ENCODE results near the gene SPRED2.
A peak's percentile ranks its signal among the peaks of the same experiment; 100 is the strongest.

SPRED2 gene

DNA sequence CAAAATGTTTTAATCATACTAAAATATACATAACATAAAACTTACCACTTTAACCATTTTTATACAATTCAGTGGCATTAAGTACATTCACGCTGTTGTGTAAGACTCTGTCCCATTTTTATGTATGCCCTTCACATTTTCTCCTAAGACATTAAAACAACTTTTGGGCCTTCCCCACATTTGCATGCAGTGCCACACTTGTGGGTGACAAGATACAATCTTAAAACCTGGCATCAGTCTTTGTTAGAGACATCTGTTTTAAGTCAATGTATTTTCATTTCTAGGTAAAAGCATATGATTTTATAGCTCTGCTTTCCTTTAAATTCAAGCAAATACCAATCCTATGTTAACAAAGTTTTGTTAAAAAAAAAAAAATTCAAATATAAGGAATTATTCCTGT is 17.3 kb downstream of the SPRED2 start:
- DNase-seq (ENCODE audit: low read depth) = no peak

DNA sequence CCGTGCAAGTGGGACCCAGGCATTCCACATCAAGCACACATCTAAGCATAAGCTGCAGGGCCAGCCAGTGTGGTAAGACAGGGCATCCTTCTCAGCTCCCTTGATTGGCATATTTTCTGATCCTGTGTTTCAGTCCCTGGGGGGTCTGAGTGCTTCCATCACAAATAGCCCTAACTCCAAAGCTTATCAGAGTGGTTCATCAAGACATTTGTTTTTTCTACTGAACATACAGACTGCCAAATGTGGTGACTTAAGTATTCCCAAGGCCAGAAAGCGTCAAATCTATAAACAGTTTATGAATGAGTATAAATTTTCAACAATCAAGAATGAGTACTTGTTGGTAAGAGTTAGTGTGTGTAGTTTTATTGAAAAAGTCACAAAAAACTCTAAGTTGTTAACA is 18.8 kb downstream of the SPRED2 start:
- DNase-seq (ENCODE audit: low read depth) = no peak

DNA sequence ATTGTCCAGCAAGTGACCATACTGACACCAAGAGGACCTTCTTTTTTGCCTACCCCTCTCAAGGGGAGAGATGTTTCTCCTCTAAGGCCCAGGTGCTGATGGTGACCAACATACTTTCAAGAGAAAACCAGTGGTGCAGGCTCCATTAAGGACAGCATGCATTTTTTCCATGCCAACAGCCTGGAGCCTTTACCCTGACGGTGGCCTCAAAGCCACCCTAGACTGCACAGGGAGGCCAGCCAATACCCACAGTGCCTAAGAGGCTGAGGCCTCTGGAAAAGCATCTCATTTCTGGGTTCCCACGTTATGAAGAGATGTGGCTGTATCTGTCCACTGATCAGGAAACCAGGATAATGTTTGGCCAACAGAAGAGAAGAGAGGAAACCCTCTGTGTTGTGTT is 19.3 kb downstream of the SPRED2 start:
- DNase-seq (ENCODE audit: low read depth) = no peak

DNA sequence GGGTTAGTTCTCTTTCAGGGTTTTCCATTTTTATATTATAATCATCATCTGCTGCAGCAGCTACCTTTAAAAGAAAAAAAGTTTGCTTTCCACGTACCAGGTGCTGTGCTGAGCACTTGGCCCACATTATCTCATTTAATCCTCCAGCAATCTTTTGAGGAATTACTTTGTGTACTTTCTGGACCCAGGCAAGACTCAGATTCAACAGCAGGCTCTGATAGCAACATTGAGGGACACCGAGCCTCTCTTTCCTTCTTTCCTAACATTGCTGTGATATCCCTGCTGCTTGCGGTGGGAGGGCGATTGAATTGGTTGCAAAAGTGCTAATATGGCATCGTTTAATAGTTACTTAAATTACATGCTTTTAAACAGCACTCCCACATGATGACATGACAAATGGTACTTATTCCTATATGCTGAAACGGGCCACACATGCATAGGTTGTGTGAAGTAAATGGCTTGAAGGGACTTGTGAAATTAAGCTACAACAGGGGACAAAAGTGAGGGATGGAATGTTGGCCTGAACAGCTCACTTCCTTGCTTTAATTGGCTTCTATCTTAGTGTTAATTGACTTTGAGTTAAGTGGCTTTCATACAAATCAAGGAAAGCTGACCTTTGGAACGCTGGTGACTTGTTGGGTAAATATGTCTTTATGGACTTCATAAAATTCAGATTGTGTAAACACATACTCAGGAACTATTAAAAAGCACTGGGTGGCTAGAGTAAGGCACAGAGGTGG is 21.2 kb downstream of the SPRED2 start:
- DNase-seq (ENCODE audit: low read depth) = no peak

DNA sequence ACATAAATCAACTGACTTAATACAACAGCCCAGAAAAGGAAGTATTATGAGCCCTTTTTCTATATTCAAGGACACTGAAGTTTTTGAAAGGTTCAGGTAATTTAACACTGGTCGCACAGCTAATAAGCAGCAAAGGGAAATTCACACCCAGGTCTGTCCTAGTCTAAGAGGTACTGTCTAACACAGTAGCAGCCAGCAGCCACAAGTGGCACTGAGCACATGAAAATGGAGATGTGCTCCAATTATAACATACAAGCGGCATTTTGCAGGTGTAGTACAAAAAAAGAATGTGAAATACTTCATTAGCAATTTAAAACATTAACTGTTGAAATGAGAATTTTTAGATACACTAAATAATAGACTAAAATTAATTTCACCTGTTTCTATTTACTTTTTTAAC is 23.4 kb downstream of the SPRED2 start:
- DNase-seq (ENCODE audit: low read depth) = no peak

DNA sequence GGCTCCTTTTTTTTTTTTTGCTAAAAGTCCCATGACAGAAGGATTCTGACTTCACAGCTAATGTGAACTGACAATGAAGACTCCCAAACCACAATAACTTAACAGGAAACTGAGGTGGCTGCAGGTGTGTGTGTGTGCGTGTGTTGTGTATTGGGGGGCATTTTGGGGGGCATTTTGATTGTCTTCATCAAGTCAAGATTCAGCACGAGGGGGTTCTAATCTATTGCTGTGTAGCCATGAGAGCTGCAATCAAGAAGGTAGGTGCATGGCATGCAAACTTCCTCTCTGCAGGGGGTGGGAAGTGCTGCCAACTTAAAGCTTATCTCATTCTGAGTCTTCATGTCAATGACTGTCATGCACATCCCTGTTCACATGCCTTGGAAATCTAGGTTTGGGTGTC is 25.2 kb downstream of the SPRED2 start:
- DNase-seq (ENCODE audit: low read depth) = no peak

DNA sequence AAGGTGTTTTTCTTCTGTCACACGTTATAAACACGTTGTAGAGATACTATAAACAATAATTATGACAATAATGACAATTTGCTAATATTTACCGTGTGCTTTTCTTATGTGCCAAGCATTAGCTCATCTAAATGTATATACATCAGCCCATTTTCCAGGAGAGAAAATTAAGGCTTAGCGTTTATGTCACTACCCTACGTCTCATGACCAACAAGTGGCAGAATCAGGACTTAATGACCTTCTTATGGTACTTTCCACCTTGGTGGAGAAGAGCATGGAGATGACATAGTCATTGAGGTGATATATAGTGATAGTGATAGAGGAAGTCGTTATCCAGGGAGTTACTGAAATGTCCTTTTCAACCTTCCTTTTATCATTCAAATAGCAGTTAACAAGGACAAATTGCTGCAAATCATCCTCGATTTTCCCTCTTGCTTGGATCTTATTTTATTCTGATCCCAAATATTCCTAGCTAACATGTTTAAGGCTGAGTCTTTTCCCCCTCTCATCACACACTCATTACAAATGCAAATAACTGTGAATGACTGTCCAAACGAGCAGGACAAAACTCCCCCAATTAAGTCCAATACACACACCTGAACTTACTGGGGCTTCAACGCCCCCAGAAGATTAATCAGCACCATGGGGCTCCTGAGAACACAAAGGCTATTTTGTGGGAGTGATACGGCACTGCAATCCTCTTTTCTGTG is 27.3 kb downstream of the SPRED2 start:
- DNase-seq (ENCODE audit: low read depth) = no peak

DNA sequence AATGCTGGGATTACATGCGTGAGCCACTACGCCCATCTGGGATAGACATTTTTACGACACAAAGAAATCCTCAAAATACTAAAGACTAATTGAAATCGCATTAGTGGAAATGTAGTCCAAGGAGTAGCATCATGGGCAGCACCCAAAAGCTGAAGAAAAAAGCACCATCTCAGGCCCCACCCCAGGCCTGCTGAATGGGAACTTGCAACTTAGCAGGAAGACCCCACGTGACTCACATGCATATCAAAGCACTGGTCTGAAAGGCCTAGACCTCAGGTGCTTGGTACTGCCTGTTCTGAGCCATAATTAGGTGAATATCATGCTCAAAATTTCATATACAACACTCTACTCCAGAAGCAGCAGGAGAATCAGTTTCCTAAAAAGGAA is 28.9 kb downstream of the SPRED2 start:
- no peak for DNase-seq (ENCODE audit: low read depth)

DNA sequence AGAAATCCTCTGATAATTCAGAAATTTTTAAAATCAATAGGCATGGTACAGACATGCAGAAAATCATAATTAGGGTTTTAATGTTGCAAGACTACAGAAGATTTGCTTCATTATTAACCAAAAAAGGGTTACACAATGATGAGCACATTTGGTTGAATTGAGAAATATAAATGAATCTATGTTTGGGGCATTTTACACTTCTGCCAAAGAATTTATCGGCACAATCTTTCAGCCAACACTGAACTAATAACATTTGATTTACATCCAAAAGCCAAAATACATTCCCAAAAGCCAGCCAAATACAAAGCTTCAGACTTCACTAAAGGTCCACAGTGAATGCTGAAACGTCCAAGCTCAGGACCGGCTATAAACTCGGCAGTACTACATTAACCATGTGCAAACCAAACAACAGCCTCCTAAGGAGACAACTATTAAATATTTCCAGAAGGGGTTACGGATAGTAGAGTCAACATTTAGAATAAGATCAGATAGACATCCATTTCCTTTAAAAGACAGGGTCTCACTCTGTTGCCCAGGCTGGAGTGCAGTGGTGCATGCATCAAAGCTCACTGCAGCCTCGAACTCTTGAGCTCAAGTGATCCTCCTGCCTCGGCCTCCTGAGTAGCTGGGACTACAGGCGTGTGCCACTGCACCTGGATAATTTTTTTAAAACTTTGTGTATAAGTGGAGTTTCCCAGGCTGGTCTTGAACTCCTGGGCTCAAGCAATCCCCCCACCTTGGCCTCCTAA is 29.4 kb downstream of the SPRED2 start:
- no peak for DNase-seq (ENCODE audit: low read depth)

DNA sequence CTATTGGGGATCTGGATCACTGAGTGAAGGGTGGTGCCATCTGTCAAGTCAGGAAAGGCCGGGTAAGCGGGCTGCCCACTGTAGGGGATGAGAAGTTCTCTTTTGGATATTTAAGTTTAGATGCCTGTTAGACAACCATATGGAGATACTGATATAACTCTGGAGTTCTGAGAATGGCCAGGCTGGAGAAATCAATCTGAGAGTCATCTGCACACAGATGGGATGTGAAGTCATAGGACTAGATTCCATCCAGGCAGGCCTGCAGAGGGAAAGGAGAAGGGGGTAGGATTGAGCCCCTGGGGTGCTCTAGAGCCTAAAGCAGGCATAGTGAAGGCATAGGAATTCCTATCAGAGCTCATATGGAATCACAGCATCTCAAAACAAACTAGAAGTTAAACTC is 30.1 kb downstream of the SPRED2 start:
- no peak for DNase-seq (ENCODE audit: low read depth)

DNA sequence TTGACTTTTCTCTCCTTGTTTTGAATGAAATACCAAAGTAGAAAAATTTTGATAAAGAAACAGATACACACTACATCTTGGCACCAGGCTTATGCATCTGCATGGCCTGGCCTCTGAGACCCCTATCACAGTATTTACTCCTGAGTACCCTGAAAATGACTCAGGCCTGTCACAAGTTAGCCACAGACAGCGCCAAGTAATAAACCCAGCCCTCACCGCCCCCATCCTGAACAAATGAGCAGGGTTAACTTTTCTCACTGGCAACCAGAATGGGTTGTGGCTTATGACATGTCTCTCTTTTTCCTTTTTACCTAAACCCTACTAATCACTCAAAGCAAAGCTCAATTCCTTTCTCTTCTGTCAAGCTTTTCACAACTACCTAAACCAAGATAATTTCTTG is 35.3 kb downstream of the SPRED2 start:
- DNase-seq (ENCODE audit: low read depth) = peak; percentile 25

DNA sequence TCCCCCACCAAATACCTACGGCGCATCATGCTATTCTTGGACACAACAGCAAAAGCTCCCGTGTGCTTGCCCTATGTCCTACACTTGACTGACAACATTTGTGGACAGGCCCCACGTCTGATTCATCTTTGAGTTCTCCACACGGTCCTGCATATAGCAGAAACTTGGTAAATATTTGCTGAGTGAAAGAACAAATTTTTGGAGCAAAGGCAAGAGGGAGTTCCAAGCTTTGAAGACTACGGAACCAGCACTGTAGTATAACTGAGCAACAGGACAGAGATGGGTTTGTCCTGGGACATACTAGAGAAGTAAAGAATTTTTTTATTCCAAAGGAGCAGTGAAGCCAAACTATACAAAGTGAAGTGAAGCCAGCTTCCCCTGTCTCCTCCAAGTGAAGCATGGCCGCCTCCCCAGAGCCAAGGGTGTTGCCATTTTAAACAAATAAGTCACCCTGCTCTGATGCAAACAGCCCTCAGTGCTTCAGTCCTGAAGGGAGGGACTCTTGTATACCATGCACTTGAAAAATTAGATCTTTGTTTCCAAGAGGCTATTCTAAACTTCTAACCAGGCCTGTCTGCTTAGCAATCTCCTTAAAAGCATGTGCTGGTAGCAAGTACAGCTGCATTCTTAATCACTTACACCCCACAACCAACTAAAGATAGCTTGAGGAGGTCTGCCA is 35.9 kb downstream of the SPRED2 start:
- DNase-seq (ENCODE audit: low read depth) = no peak

DNA sequence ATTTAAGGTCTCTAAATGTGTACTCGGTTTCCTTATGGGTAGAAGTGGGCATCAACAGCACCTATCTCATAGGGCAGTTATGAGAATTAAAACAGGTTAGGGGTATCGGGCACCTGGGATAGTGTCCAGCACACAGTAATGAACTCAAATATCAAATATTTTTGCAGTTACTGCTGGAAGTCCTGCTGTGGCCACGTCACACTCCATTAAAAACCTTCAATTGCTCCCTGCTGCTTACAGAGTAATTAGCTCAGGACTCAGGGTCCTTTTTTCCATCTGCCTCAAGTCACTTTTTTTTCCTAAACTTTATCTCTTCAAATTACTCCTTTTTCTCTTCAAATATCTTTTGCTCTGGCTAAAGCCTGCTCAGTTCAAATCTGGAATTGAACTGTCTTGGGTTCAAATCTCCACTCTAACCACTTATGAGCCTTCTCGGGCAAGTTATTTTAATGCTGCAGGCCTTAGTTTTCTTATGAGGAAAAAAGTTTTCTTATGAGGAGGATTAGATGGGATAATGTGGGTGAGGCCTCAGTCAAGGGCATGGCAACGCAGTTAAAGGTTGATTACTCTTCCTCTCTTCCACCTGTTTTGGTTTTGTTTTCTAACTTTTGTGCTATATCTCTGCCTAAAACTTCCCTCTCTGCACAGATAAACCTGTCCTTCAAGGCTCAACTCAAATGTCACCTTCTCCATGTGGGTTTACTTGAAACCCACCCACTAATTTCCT is 36.6 kb downstream of the SPRED2 start:
- DNase-seq (ENCODE audit: low read depth) = no peak

DNA sequence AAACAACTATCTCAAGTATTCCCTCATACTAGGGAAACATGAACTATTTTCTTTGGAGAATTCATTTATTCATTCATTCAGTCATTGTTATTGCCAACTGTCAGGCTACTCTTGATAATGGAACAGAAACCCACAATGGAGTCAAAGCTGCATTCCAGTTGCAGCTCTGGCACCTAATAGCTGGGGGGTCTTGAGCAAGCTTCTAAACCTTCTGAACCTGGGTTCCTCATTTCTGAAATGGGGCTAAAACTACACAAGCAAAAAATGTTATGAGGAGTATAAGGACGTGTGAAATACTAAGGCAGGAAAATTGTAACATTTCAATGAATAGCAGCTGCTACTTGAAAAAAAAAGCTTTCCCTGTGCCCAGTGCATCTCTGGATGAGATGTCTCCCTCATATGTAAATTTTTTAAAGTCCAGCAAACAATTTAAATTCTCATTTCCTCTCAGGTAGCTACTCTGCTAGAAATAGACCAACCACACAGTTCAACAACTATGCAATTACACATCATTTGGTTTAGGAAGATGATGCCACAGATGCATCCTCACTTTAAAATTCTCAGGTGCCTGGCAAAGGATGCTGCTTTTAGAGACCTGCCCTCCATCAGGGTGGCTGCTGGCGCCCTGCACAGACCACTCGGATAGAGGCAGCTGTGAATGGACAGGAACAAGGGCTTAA is 38.5 kb downstream of the SPRED2 start:
- DNase-seq (ENCODE audit: low read depth) = no peak

DNA sequence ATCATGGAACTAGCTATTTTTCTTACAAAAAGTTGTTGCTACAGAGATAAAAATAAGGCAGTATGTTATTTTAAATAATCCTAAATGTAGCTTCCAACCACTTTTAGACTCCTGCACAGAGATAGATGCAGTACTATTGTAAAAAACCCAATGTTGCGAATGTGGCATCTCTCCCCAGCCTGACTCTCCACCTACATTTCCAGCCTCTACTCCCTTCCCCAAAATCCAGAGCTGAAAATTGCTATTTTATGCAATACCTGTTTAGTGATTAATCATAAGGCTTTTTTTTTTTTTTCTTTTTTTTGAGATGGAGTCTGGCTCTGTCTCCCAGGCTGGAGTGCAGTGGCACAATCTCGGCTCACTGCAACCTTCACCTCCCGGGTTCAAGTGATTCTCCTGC is 39.4 kb downstream of the SPRED2 start:
- DNase-seq (ENCODE audit: low read depth) = no peak

DNA sequence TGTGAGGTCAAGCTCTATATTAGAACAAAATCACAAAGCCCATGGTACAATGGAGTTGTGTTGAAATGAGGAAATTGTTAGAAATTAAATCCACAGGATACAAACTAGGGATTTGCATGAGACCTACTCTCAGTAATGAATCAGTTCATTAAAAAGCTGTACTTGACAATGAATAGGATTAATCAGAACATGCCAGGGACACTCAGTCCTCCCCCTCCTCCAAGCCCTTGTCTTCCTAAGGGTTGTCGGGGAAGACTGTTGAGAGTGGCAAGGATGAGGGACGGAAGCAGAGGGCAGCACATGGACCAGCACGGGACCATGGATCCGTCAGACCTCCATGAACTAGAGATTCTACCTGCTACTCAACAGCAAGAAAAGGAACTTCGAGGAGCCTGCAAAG is 39.8 kb downstream of the SPRED2 start:
- no peak for DNase-seq (ENCODE audit: low read depth)

DNA sequence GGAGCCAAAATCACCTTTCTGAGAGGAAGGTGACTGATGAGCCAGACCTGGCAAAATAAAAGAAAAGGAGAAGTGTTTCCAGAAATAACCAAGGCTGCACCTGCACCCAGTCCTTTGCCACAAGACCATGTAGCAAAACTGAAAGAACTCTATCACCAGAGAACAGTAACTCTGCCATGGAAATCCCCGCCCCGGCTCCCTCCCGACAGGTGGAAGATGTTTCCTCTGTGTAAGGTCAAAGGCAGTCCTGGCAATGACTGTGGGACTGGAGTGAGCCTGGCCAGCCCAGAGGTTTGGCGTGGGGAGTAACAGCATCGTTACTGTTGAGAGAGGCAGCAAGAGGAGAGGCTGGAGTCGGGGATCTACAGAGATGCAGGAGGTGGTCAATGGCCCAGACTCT is 42.3 kb downstream of the SPRED2 start:
- DNase-seq (ENCODE audit: low read depth) = no peak

DNA sequence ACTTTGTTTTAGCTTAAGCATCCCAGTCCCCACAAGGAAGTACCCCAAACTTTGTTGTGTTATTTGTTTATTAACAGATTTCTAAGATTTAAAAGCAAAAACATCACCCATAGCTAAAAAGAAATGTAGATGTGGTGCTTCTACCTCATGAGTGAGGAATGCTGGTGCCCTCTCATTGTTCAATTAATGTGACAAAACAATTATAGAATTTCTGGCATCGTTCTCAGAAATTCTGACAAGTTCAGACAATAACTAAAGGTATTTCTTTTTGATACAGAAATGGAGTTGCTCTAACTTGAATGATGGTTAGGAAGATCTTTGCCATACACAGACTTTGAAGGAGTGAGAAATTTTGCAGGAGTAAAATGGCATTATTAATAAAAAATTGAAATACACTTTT is 42.9 kb downstream of the SPRED2 start:
- no peak for DNase-seq (ENCODE audit: low read depth)

DNA sequence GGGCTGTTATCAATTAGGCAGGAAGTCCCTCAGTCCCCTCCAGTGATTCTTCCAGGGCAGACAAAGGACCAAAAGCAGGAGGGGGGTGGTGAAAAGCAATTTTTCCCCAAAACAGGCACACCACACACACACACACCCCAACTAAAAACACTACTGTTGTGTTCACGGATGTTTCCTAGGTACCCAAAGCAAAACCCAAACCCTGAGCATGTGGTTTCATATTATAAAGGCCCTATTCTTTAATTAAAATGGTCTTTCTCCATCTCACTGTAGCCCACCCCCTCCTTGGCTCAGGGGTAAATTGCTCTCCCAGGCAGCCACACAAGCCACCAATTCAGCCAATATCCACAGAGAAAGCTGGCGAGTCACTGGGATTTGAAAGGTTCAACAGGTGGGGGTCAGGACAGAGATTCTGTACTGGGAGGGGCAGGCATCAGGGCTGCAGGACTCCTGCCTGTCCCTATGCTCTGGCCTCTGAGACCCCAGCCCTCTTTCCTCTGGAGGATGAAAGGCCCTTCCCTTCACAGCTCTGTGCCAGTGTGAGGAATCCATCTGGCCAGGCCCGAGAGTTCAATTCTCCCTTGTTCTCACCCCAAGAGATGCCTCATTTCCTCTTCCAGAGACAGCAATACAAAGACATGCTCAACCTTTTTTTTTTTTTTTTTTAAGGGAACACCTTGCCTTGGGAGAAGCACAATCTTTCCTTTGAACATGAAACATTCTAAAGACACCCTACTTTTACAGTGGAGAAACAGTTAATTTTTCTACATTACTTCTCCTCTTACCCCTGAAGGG is 43.6 kb downstream of the SPRED2 start:
- no peak for DNase-seq (ENCODE audit: low read depth)

DNA sequence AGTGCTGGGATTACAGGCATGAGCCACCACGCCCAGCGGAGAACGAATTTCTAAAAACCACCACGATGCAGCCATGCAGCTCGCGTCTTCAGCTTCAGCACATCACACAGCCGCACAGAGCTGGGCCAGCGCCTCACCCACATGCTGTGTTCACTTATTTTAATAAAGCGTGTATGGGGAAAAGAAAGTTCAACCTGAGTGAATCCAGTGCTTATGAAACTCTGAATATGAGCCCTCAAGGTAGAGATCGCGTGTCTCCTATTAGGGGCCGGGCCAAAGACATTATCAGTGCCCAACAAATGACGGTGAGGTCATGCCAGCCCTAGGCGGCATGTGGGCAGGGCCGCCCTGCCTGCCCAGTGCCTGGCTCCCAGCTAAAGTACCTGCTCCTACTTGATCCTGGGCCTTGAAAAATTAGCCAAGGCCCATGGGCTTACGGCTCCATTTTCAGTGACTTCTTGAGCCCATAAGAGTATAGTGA is 44.3 kb downstream of the SPRED2 start:
- DNase-seq (ENCODE audit: low read depth) = no peak

Measured in activated T-cell treated with anti-CD3 and anti-CD28 coated beads for 48 hours (primary cell).